ENCODE data around the gene COL17A1. TPM values are rescaled to one million over a fixed set of nuclear protein-coding genes. Genes with fewer than 3 reads are reported as not detected.

Gene COL17A1
- total RNA-seq, 1 experiment from 2014 or later: 1.2 TPM

DNA sequence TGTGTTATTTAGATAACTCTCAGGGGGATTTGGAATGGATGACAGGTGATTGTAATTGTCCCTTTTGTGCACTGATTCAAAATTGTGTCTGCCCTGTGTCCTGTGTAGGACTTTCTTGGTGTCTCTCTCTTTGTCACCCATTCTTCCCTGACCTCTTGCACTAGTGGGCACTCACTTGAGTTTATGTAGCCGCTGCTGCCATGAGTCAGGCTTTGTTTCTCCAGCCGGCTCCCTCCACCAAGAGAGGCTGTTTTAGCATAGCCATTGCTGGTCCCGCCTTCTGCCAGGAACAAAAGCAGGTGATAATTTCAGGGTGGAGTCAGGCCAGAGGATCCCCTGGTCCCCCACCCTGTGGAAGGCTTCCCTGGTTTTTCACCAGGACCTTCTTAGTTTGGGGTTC is 8.4 kb downstream of the COL17A1 start:
- intact Hi-C loops (cut with micrococcal nuclease): no loop called here
- no peaks in the 10 kb centered on the region for H3K9me3 ChIP-seq (ENCODE audit: low read length)
- H3F3A ChIP-seq (ENCODE audit: low read length, unreplicated experiment): no peaks in the 10 kb centered on the region
- TF ChIP-seq, protein P1, sequence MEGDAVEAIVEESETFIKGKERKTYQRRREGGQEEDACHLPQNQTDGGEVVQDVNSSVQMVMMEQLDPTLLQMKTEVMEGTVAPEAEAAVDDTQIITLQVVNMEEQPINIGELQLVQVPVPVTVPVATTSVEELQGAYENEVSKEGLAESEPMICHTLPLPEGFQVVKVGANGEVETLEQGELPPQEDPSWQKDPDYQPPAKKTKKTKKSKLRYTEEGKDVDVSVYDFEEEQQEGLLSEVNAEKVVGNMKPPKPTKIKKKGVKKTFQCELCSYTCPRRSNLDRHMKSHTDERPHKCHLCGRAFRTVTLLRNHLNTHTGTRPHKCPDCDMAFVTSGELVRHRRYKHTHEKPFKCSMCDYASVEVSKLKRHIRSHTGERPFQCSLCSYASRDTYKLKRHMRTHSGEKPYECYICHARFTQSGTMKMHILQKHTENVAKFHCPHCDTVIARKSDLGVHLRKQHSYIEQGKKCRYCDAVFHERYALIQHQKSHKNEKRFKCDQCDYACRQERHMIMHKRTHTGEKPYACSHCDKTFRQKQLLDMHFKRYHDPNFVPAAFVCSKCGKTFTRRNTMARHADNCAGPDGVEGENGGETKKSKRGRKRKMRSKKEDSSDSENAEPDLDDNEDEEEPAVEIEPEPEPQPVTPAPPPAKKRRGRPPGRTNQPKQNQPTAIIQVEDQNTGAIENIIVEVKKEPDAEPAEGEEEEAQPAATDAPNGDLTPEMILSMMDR (conservative IDR thresholded peaks at IDR 0.05; ENCODE audit: low read depth, low read length): no peak
- TF ChIP-seq EZH2 (IDR thresholded peaks at IDR 0.05; ENCODE audit: low read length, unreplicated experiment) (no peak), EZH2phosphoT487 (IDR thresholded peaks at IDR 0.05; ENCODE audit: borderline replicate concordance, low read length) (no peak)
- H3K36me3 ChIP-seq (ENCODE audit: low read depth, low read length): no peaks in the 10 kb centered on the region; the same call in 1 of the 2 replicates
- H3K4me2 ChIP-seq (ENCODE audit: low read length): no peak overlapping the region; the same call in 1 of the 2 replicates
- ATAC-seq: no peak
- H3K79me2 ChIP-seq (ENCODE audit: low read length): no peaks in the 10 kb centered on the region
- CTCF ChIA-PET: no interaction called here
- H3K9ac ChIP-seq (ENCODE audit: low read length): no peak overlapping the region
- no peak overlapping the region for H3K4me3 ChIP-seq (ENCODE audit: low read length)
- H3K9me2 ChIP-seq (replicated peaks; ENCODE audit: low read length): no peaks in the 10 kb centered on the region
- H4K20me1 ChIP-seq (ENCODE audit: low read length): no peaks in the 10 kb centered on the region
- H2AFZ ChIP-seq (ENCODE audit: low read length): no peak overlapping the region
- H3K27me3 ChIP-seq (ENCODE audit: low read length): no peaks in the 10 kb centered on the region
- H3K4me1 ChIP-seq (ENCODE audit: insufficient read depth, low read length): peaks cover 7% of the 10 kb centered on the region; the same call in 1 of the 2 replicates
- POLR2A ChIA-PET (ENCODE audit: unreplicated experiment): no interaction called here
- BruUV-seq (replicated peaks): no TSS peak
- no peak overlapping the region for H3K27ac ChIP-seq (ENCODE audit: low read length)
- no peak for DNase-seq

DNA sequence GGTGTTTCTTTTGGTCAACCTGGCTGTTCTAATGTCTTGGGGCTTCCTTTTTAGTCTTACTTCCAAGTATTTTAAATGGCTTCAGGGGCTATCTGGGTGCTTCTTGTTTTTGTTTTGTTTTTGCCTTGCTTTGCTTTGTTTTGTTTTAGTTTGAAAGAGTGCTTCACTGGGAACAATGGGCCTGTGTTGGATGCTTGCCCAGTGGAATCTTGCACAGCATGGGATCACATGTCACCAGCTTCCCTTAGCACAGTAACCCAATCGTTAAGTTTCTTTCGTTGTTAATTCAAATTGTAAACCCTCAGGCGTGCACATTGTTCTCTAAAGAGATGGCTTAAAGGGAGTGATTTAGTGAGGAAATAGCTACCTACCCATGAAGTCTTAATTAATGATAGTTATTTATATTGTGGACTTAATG is 8.9 kb downstream of the COL17A1 start:
- POLR2A ChIA-PET (ENCODE audit: unreplicated experiment): no interaction called here
- peak; percentile 12 for DNase-seq
- intact Hi-C loops (cut with micrococcal nuclease): no loop called here

DNA sequence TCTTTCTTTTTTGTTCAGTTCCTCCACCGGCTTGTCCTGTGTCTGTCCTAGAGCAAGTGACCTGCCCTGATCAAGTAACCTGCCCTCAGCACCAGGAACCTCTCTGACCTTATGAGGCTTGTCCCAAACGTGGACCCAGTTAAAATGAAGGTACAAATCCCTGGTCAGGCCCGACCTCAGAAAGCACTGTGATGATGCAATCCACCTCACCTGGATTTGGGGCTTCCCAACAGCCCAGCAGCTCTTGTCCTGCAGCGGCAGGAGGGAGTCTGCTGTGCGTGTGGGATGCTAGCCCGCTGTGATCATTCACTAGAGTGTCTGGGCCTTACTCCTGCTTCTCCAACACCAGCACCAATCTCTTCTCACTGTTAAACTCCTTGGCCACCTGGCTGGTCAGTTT is 11.2 kb downstream of the COL17A1 start:
- H3K27me3 ChIP-seq (ENCODE audit: low read length): no peaks in the 10 kb centered on the region
- no peak overlapping the region for H3K9ac ChIP-seq (ENCODE audit: low read length)
- H3K4me2 ChIP-seq (ENCODE audit: low read length): no peak overlapping the region
- ATAC-seq: no peak
- H3K9me2 ChIP-seq (replicated peaks; ENCODE audit: low read length): no peaks in the 10 kb centered on the region
- H3K9me3 ChIP-seq (ENCODE audit: low read length): no peaks in the 10 kb centered on the region
- H3K36me3 ChIP-seq (ENCODE audit: low read depth, low read length): no peaks in the 10 kb centered on the region
- BruUV-seq (replicated peaks): no TSS peak
- H2AFZ ChIP-seq (ENCODE audit: low read length): no peak overlapping the region
- DNase-seq: no peak
- no peak for TF ChIP-seq EZH2phosphoT487 (IDR thresholded peaks at IDR 0.05; ENCODE audit: borderline replicate concordance, low read length)
- TF ChIP-seq, protein P1 (conservative IDR thresholded peaks at IDR 0.05; ENCODE audit: low read depth, low read length): no peak
- no peak for TF ChIP-seq EZH2 (IDR thresholded peaks at IDR 0.05; ENCODE audit: low read length, unreplicated experiment)
- peaks cover 7% of the 10 kb centered on the region; the same call in 1 of the 2 replicates for H3K4me1 ChIP-seq (ENCODE audit: insufficient read depth, low read length)
- no peak overlapping the region for H3K27ac ChIP-seq (ENCODE audit: low read length)
- no peaks in the 10 kb centered on the region for H3K79me2 ChIP-seq (ENCODE audit: low read length)
- ChIA-PET POLR2A (ENCODE audit: unreplicated experiment) (no interaction called here), CTCF (no interaction called here)
- H4K20me1 ChIP-seq (ENCODE audit: low read length): no peaks in the 10 kb centered on the region
- no peak overlapping the region for H3K4me3 ChIP-seq (ENCODE audit: low read length)
- no peaks in the 10 kb centered on the region for H3F3A ChIP-seq (ENCODE audit: low read length, unreplicated experiment)
- intact Hi-C loops (cut with micrococcal nuclease): no loop called here

More for the DNA sequence above, 8.9 kb downstream of the COL17A1 start:
- no TSS peak for BruUV-seq (replicated peaks)
- no peaks in the 10 kb centered on the region for H3K9me2 ChIP-seq (replicated peaks; ENCODE audit: low read length)
- H3F3A ChIP-seq (ENCODE audit: low read length, unreplicated experiment): no peaks in the 10 kb centered on the region
- CTCF ChIA-PET: no interaction called here
- no peaks in the 10 kb centered on the region for H3K9me3 ChIP-seq (ENCODE audit: low read length)
- no peak overlapping the region for H2AFZ ChIP-seq (ENCODE audit: low read length)
- no peak overlapping the region for H3K4me3 ChIP-seq (ENCODE audit: low read length)
- no peaks in the 10 kb centered on the region for H3K27me3 ChIP-seq (ENCODE audit: low read length)
- H3K9ac ChIP-seq (ENCODE audit: low read length): no peak overlapping the region
- no peaks in the 10 kb centered on the region for H4K20me1 ChIP-seq (ENCODE audit: low read length)
- H3K27ac ChIP-seq (ENCODE audit: low read length): no peak overlapping the region
- H3K4me2 ChIP-seq (ENCODE audit: low read length): no peak overlapping the region
- H3K4me1 ChIP-seq (ENCODE audit: insufficient read depth, low read length): peaks cover 7% of the 10 kb centered on the region; the same call in 1 of the 2 replicates
- no peak for ATAC-seq
- H3K79me2 ChIP-seq (ENCODE audit: low read length): no peaks in the 10 kb centered on the region
- TF ChIP-seq EZH2phosphoT487 (IDR thresholded peaks at IDR 0.05; ENCODE audit: borderline replicate concordance, low read length): no peak
- no peak for TF ChIP-seq EZH2 (IDR thresholded peaks at IDR 0.05; ENCODE audit: low read length, unreplicated experiment)
- TF ChIP-seq, protein P1 (conservative IDR thresholded peaks at IDR 0.05; ENCODE audit: low read depth, low read length): no peak
- H3K36me3 ChIP-seq (ENCODE audit: low read depth, low read length): no peaks in the 10 kb centered on the region; the same call in 1 of the 2 replicates
